Measurements from ENCODE around the gene SERP2.
A peak's percentile ranks its signal among the peaks of the same experiment; 100 is the strongest.

The SERP2 gene

GRCh38 chr13:44412346-44412935, 38.8 kb downstream of the SERP2 start:
- 79% methylated on average over 13 of the region's 16 CpGs for WGBS (ENCODE audit: insufficient coverage)
- H3K27ac ChIP-seq (ENCODE audit: insufficient read depth in 1 of 2, low read depth in 1 of 2, low read length in 2 of 2, poor library complexity in 1 of 2, severe bottlenecking in 2 of 2) = no peak overlapping the region
- POLR2A ChIA-PET = interaction anchor here (0.8 kb wide), 1 partner anchor 14 kb away, joined by 3 read pairs; no protein-coding TSS in a partner anchor
- H3K4me3 ChIP-seq (ENCODE audit: control insufficient read depth in 1 of 7, extremely low read depth in 1 of 7, insufficient read depth in 4 of 7, low read depth in 2 of 7, low read length in 6 of 7) = no peak overlapping the region
- H3K27me3 ChIP-seq (replicated peaks in 2 of 5; ENCODE audit: control insufficient read depth in 4 of 5, insufficient read depth in 5 of 5, low read length in 4 of 5) = no peaks in the 10 kb centered on the region
- no peak for DNase-seq
- peaks cover 0 to 72% (median 47%) of the 10 kb centered on the region in 4 experiments for H3K4me1 ChIP-seq (ENCODE audit: control extremely low read depth in 1 of 4, control insufficient read depth in 4 of 4, insufficient read depth in 4 of 4, low read length in 3 of 4)
- CTCF ChIA-PET = interaction anchor here (1.0 to 1.2 kb wide), 2 partner anchors 8 to 169 kb away, joined by 3 read pairs; no protein-coding TSS in a partner anchor
- H3K36me3 ChIP-seq (ENCODE audit: control insufficient read depth in 4 of 4, insufficient read depth in 4 of 4, low read length in 3 of 4) = no peaks in the 10 kb centered on the region
- no peaks in the 10 kb centered on the region for H3K9me3 ChIP-seq (ENCODE audit: control extremely low read depth in 1 of 5, control insufficient read depth in 4 of 5, insufficient read depth in 2 of 5, low read depth in 1 of 5, low read length in 4 of 5)

GRCh38 chr13:44413095-44413494, 39.5 kb downstream of the SERP2 start:
- no peaks in the 10 kb centered on the region for H3K36me3 ChIP-seq (ENCODE audit: control insufficient read depth in 4 of 4, insufficient read depth in 4 of 4, low read length in 3 of 4)
- 78% methylated on average over 13 of the region's 13 CpGs for WGBS (ENCODE audit: insufficient coverage)
- CTCF ChIA-PET = no interaction called here

GRCh38 chr13:44414716-44415115, 41.1 kb downstream of the SERP2 start:
- Histone ChIP-seq H3K36me3 (ENCODE audit: control insufficient read depth in 4 of 4, insufficient read depth in 4 of 4, low read length in 3 of 4) (no peaks in the 10 kb centered on the region), H3K27me3 (replicated peaks in 2 of 5; ENCODE audit: control insufficient read depth in 4 of 5, insufficient read depth in 5 of 5, low read length in 4 of 5) (no peaks in the 10 kb centered on the region), H3K4me3 (ENCODE audit: control insufficient read depth in 1 of 7, extremely low read depth in 1 of 7, insufficient read depth in 4 of 7, low read depth in 2 of 7, low read length in 6 of 7) (no peak overlapping the region), H3K4me1 (ENCODE audit: control extremely low read depth in 1 of 4, control insufficient read depth in 4 of 4, insufficient read depth in 4 of 4, low read length in 3 of 4) (peaks cover 2 to 65% (median 50%) of the 10 kb centered on the region in 4 experiments), H3K27ac (ENCODE audit: insufficient read depth in 1 of 2, low read depth in 1 of 2, low read length in 2 of 2, poor library complexity in 1 of 2, severe bottlenecking in 2 of 2) (no peak overlapping the region), H3K9me3 (ENCODE audit: control extremely low read depth in 1 of 5, control insufficient read depth in 4 of 5, insufficient read depth in 2 of 5, low read depth in 1 of 5, low read length in 4 of 5) (no peaks in the 10 kb centered on the region)
- no peak for DNase-seq
- ChIA-PET POLR2A (interaction anchor here (0.6 to 1.1 kb wide), 2 partner anchors 8 to 172 kb away, joined by 3 to 4 read pairs; no protein-coding TSS in a partner anchor), CTCF (interaction anchor here (0.7 to 2.1 kb wide), 6 partner anchors 8 to 23 kb away, joined by 3 to 9 read pairs (median 4); no protein-coding TSS in a partner anchor)
- 97% methylated on average over 26 of the region's 26 CpGs for WGBS (ENCODE audit: insufficient coverage)

More at GRCh38 chr13:44413095-44413494, 39.5 kb downstream of the SERP2 start:
- Histone ChIP-seq H3K27ac (ENCODE audit: insufficient read depth in 1 of 2, low read depth in 1 of 2, low read length in 2 of 2, poor library complexity in 1 of 2, severe bottlenecking in 2 of 2) (no peak overlapping the region), H3K4me1 (ENCODE audit: control extremely low read depth in 1 of 4, control insufficient read depth in 4 of 4, insufficient read depth in 4 of 4, low read length in 3 of 4) (peaks cover 0 to 70% (median 52%) of the 10 kb centered on the region in 4 experiments), H3K4me3 (ENCODE audit: control insufficient read depth in 1 of 7, extremely low read depth in 1 of 7, insufficient read depth in 4 of 7, low read depth in 2 of 7, low read length in 6 of 7) (no peak overlapping the region), H3K9me3 (ENCODE audit: control extremely low read depth in 1 of 5, control insufficient read depth in 4 of 5, insufficient read depth in 2 of 5, low read depth in 1 of 5, low read length in 4 of 5) (no peaks in the 10 kb centered on the region), H3K27me3 (replicated peaks in 2 of 5; ENCODE audit: control insufficient read depth in 4 of 5, insufficient read depth in 5 of 5, low read length in 4 of 5) (no peaks in the 10 kb centered on the region)
- POLR2A ChIA-PET = no interaction called here
- DNase-seq = peak in 2 of 3 donors; percentile 60 to 73

DNA sequence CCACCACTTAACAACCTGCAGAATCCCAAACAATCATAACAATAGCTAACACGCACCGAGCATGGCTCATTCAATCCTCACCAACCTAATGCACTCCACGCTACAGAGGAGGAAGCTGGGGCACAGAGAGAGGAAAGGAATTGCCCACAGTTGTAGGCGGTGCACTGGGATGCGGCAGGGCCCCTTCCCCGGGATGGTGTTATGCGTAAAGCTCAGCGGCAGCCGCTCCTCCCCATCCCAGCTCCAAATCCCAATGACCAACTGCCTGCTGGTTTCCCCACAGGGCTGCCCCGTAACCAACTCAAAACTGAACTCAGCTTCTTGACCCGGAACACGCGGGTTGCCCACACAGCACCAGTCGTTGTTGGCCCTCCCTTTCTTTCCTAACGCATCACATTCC, 42.2 kb downstream of the SERP2 start:
- ChIA-PET POLR2A (interaction anchor here (1.0 to 1.5 kb wide), 2 partner anchors 18 to 19 kb away, joined by 3 to 4 read pairs; no protein-coding TSS in a partner anchor), CTCF (interaction anchor here (1.4 to 3.7 kb wide), 4 partner anchors 9 to 15 kb away, joined by 5 to 17 read pairs (median 8); no protein-coding TSS in a partner anchor)
- Histone ChIP-seq H3K36me3 (ENCODE audit: control insufficient read depth in 4 of 4, insufficient read depth in 4 of 4, low read length in 3 of 4) (no peaks in the 10 kb centered on the region), H3K27ac (ENCODE audit: insufficient read depth in 1 of 2, low read depth in 1 of 2, low read length in 2 of 2, poor library complexity in 1 of 2, severe bottlenecking in 2 of 2) (peak overlapping the region in 1 of 2 experiments; percentile 38), H3K4me1 (ENCODE audit: control extremely low read depth in 1 of 4, control insufficient read depth in 4 of 4, insufficient read depth in 4 of 4, low read length in 3 of 4) (peaks cover 2 to 54% (median 44%) of the 10 kb centered on the region in 4 experiments), H3K27me3 (replicated peaks in 2 of 5; ENCODE audit: control insufficient read depth in 4 of 5, insufficient read depth in 5 of 5, low read length in 4 of 5) (no peaks in the 10 kb centered on the region), H3K4me3 (ENCODE audit: control insufficient read depth in 1 of 7, extremely low read depth in 1 of 7, insufficient read depth in 4 of 7, low read depth in 2 of 7, low read length in 6 of 7) (peak overlapping the region in 4 of 7 experiments; percentile 29 to 50 (median 48)), H3K9me3 (ENCODE audit: control extremely low read depth in 1 of 5, control insufficient read depth in 4 of 5, insufficient read depth in 2 of 5, low read depth in 1 of 5, low read length in 4 of 5) (no peaks in the 10 kb centered on the region)
- DNase-seq = no peak
- 92% methylated on average over 11 of the region's 15 CpGs for WGBS (ENCODE audit: insufficient coverage)

- no peaks in the 10 kb centered on the region for H3K36me3 ChIP-seq (ENCODE audit: control insufficient read depth in 4 of 4, insufficient read depth in 4 of 4, low read length in 3 of 4)
- CTCF ChIA-PET = interaction anchor here (0.8 to 3.7 kb wide), 7 partner anchors 10 to 34 kb away, joined by 3 to 17 read pairs (median 5); no protein-coding TSS in a partner anchor
- no peaks in the 10 kb centered on the region for H3K27me3 ChIP-seq (replicated peaks in 2 of 5; ENCODE audit: control insufficient read depth in 4 of 5, insufficient read depth in 5 of 5, low read length in 4 of 5)
- no peaks in the 10 kb centered on the region for H3K9me3 ChIP-seq (ENCODE audit: control extremely low read depth in 1 of 5, control insufficient read depth in 4 of 5, insufficient read depth in 2 of 5, low read depth in 1 of 5, low read length in 4 of 5)
- POLR2A ChIA-PET = interaction anchor here (0.8 to 1.5 kb wide), 3 partner anchors 10 to 19 kb away, joined by 3 to 4 read pairs (median 3); no protein-coding TSS in a partner anchor
- 62% methylated on average over 8 of the region's 10 CpGs for WGBS (ENCODE audit: insufficient coverage)
- H3K27ac ChIP-seq (ENCODE audit: insufficient read depth in 1 of 2, low read depth in 1 of 2, low read length in 2 of 2, poor library complexity in 1 of 2, severe bottlenecking in 2 of 2) = peak overlapping the region in 1 of 2 experiments; percentile 38
- peak; percentile 69 to 95 (median 92) for DNase-seq
- peak overlapping the region in 3 of 7 experiments; percentile 48 to 50 (median 49) for H3K4me3 ChIP-seq (ENCODE audit: control insufficient read depth in 1 of 7, extremely low read depth in 1 of 7, insufficient read depth in 4 of 7, low read depth in 2 of 7, low read length in 6 of 7)
- peaks cover 2 to 52% (median 44%) of the 10 kb centered on the region in 4 experiments for H3K4me1 ChIP-seq (ENCODE audit: control extremely low read depth in 1 of 4, control insufficient read depth in 4 of 4, insufficient read depth in 4 of 4, low read length in 3 of 4)
Observed at GRCh38 chr13:44416301-44416700, 42.7 kb downstream of the SERP2 start.

GRCh38 chr13:44416744-44417143, 43.1 kb downstream of the SERP2 start:
- Histone ChIP-seq H3K4me3 (ENCODE audit: control insufficient read depth in 1 of 7, extremely low read depth in 1 of 7, insufficient read depth in 4 of 7, low read depth in 2 of 7, low read length in 6 of 7) (no peak overlapping the region), H3K27ac (ENCODE audit: insufficient read depth in 1 of 2, low read depth in 1 of 2, low read length in 2 of 2, poor library complexity in 1 of 2, severe bottlenecking in 2 of 2) (no peak overlapping the region), H3K27me3 (replicated peaks in 2 of 5; ENCODE audit: control insufficient read depth in 4 of 5, insufficient read depth in 5 of 5, low read length in 4 of 5) (no peaks in the 10 kb centered on the region), H3K4me1 (ENCODE audit: control extremely low read depth in 1 of 4, control insufficient read depth in 4 of 4, insufficient read depth in 4 of 4, low read length in 3 of 4) (peaks cover 2 to 50% (median 43%) of the 10 kb centered on the region in 4 experiments), H3K36me3 (ENCODE audit: control insufficient read depth in 4 of 4, insufficient read depth in 4 of 4, low read length in 3 of 4) (no peaks in the 10 kb centered on the region), H3K9me3 (ENCODE audit: control extremely low read depth in 1 of 5, control insufficient read depth in 4 of 5, insufficient read depth in 2 of 5, low read depth in 1 of 5, low read length in 4 of 5) (no peaks in the 10 kb centered on the region)
- ChIA-PET CTCF (interaction anchor here (0.8 to 3.7 kb wide), 7 partner anchors 10 to 35 kb away, joined by 3 to 17 read pairs (median 5); no protein-coding TSS in a partner anchor), POLR2A (interaction anchor here (0.8 to 1.5 kb wide), 2 partner anchors 10 to 17 kb away, joined by 3 to 4 read pairs; no protein-coding TSS in a partner anchor)
- 98% methylated on average over 4 of the region's 6 CpGs for WGBS (ENCODE audit: insufficient coverage)
- DNase-seq = no peak

- WGBS (ENCODE audit: insufficient coverage) = 97% methylated on average over 5 of the region's 8 CpGs
- peaks cover 2 to 43% (median 36%) of the 10 kb centered on the region in 4 experiments for H3K4me1 ChIP-seq (ENCODE audit: control extremely low read depth in 1 of 4, control insufficient read depth in 4 of 4, insufficient read depth in 4 of 4, low read length in 3 of 4)
Observed at GRCh38 chr13:44417446-44417845, 43.8 kb downstream of the SERP2 start.

More at GRCh38 chr13:44417446-44417845, 43.8 kb downstream of the SERP2 start:
- no peak for DNase-seq
- H3K9me3 ChIP-seq (ENCODE audit: control extremely low read depth in 1 of 5, control insufficient read depth in 4 of 5, insufficient read depth in 2 of 5, low read depth in 1 of 5, low read length in 4 of 5) = no peaks in the 10 kb centered on the region
- H3K27me3 ChIP-seq (replicated peaks in 2 of 5; ENCODE audit: control insufficient read depth in 4 of 5, insufficient read depth in 5 of 5, low read length in 4 of 5) = no peaks in the 10 kb centered on the region
- no peaks in the 10 kb centered on the region for H3K36me3 ChIP-seq (ENCODE audit: control insufficient read depth in 4 of 4, insufficient read depth in 4 of 4, low read length in 3 of 4)
- no peak overlapping the region for H3K4me3 ChIP-seq (ENCODE audit: control insufficient read depth in 1 of 7, extremely low read depth in 1 of 7, insufficient read depth in 4 of 7, low read depth in 2 of 7, low read length in 6 of 7)
- POLR2A ChIA-PET = no interaction called here
- CTCF ChIA-PET = interaction anchor here (1.4 to 3.7 kb wide), 4 partner anchors 9 to 18 kb away, joined by 5 to 17 read pairs (median 6); no protein-coding TSS in a partner anchor
- H3K27ac ChIP-seq (ENCODE audit: insufficient read depth in 1 of 2, low read depth in 1 of 2, low read length in 2 of 2, poor library complexity in 1 of 2, severe bottlenecking in 2 of 2) = no peak overlapping the region

All from common myeloid progenitor, CD34-positive (primary cell).